ENCODE data around the gene LRRC75A.
"Not testable (repeated sequence)": the region's sequence is repeated elsewhere in the genome, so short reads cannot be mapped to it uniquely, and the experiment has no call there.

Gene LRRC75A

DNA sequence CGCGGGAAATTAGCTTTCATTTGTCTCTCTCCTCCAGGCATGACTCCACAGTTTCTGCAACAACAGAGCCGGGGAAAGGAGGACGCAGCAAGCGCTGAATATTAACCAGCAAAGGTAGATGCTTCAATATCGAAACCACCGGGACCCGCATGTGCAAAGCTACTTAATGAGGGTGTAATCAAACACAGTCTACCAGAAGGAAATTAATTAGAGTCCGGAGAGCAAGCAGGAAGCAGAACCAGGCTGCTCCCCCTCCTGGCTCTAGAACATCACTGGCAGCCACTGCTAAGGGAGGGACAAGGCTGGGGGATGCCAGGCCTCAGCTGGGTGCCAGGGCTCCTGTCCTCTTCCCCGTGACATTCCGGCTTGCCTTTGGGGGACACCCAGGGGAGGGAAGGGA lies 21.7 kb downstream of the LRRC75A start:
- DNase-seq = no peak

DNA sequence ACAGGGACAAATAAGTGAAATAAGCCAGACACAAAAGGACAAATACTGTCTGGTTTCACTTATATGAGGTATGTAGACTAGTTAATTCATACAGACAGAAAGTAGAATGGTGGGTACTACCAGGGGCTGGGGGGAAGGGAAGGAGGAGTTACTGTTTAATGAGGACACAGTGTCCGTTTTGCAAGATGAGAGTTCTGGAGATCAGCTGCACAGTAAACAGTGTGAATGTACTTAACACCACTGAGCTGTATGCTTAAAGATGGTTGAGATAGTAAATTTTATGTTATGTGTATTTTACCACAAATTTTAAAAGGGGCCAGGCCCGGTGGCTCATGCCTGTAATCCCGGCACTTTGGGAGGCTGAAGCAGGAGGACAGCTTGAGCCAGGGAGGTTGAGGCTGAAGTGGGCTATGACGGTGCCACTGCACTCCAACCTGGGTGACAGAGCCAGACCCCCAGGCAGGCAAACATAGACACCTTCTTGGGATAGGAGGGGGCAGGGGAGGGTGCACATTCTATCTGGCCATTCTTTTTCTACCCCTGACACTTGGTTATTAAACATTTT lies 23.5 kb downstream of the LRRC75A start:
- no peak for DNase-seq

DNA sequence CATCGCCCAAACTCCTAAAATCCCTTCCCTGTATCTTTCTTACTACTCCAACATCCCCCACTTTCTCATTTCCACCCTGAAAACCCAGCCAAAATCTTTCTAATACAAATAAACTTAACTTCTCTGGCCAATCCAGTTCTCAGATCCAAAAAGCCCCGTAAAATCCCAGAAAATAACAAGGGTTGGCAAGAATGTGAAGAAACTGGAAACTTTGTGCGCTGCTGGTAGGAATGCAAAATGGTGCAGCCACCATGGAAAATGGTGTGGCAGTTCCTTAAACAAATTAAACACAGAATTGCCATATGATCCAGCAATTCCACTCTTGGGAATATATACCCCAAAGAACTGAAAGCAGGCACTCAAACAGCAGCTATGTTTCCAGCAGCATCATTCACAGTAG lies 24.1 kb downstream of the LRRC75A start:
- DNase-seq = no peak

DNA sequence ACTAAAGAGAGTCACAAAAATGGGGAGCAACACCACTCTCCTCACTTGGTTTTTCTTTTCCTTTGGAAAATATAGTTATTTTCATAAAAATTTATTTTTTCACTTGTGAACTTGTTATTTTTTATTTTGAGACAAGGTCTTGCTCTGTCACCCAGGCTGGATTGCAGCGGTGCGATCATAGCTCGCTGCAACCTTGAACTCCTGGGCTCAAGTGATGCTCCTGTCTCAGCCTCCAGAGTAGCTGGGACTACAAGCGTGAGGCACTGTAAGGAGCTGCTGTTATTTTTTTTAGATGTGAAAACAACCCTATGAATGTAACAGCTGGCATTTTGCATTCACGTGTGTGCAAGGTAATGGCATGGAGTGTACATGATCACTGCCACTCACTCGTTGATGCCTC lies 24.9 kb downstream of the LRRC75A start:
- no peak for DNase-seq

DNA sequence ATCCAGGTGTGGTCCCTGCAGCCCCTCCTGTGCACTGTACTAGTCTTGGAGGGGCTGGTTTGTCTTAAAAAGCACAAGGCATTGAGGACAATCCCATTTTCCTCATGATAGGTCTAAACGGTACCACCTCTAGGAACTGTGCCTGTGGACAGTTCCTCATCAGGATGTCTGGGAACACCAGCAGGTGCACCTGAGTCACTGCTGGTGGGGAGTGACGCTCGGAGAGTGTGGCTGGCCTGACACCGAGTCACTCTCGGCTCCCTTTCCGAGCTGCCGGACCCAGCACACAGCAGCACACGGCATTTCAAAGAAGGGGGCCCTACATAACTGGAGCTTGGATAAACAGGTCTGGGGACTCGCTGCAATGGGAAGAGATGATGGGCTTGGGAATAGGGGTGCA lies 25.6 kb downstream of the LRRC75A start:
- DNase-seq = no peak

DNA sequence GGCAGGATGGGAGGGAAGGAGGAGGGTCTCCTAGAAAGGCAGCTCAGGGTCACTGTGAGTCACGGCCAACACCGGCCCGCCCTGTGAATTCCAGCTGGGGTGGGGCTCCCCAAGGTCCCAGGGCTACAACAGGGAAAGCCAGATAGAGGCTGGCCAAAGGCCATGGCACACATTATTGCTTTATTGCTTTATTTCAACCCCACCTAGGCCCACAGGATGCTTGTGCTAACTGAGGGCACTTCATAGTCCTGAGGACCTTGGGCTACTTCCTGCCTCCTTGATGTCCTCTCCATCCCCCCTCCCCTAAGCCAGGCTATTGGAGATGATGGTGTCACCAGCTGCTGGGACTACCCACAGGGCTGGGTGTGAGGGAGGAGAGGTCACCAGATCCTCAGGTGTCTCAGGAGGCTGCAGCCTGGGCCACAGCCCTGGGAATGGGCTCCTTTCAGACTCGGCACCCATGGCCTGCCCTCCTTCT lies 26.1 kb downstream of the LRRC75A start:
- no peak for DNase-seq

DNA sequence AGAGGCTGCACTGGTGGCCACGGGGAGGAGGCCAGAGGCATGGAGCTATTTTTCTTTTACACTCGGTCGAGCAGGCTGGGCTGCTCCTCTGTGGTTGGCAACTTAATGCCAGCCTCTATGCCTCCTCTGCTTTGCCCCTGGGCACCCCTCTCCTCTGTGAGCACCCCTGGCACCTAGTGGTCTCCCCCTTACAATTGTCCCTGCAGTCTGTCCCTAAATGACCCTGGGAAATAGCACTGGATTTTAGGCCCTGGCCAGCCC lies 27.0 kb downstream of the LRRC75A start:
- DNase-seq = no peak

DNA sequence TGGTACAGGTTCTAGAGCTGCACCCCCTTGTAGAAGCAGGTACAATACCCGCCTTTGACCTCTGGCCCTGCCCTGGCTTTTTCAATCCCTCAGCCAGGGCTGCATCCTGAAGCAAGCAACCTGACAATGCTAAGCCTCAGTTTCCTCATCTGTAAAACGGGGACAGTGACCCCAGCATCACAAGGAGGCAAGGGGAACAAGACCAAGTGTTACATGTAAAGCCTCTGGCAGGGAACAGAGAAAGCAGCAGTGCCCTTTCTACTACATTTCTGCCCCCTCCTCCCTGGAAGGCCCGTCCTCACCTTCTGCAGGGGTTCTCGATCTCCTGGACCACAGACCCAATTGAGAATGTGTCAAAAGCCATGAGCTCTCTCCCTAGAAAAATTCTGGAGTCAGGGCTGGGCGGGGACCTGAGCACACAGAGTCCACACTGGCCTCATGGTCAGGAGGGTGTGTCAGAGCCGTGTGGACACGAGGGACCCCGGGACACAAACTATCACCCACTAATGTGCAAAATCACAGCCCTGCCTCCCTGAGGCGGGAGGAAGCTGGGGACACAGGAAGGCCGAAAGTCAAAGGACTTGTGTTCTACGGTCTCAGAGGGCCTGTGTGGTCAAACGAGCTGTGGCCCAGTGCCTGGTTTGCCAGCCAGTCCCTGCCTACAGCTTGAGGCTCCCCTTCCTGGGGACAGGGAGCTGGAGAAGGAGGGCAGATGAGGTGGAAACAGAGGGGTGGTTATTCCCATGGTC lies 27.5 kb downstream of the LRRC75A start:
- DNase-seq = no peak

DNA sequence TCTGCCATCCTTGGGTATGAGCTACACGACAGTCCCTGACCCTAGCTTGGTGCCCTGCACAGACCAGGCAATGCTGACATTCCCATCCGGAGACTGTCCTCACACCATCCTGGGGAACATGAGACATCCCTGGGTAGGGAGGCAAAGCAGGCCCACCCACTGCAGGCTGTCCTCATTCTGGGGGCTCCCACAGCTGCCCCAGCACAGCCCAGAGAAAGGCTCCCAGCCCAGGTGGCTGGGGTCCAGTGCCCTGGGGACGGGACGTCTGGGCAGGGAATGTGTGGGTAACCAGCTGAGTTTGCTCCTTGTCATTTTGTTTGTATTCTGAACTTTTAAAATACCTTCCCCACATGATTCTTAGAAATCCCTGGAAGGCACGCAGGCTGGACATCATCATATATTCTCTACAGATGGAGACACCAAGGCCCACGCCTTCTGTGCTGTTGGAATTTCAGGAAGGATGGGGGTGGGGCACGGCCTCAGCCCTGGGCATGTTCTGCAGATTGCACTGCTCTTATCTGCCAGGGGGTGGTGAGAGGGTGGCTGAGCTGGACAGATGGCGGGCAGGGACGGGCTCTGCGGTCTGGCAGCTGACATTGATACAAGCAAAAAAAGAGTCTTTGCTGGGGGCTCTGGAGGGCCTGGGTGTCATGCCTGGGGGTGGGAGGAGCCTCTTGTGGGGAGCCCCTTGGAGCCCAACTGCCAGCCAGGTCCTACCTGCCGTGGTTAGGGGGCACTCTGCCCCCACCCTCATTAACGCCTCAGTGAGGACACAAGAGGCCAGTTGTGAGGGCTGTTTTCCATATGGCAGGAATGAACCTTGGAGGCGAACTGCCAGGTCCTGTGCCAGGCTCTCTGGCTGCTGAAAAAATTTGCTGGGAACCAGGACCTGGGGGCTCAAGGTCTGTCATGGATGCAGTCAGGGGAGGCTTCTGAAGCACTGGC lies 28.4 kb downstream of the LRRC75A start:
- no peak for DNase-seq

DNA sequence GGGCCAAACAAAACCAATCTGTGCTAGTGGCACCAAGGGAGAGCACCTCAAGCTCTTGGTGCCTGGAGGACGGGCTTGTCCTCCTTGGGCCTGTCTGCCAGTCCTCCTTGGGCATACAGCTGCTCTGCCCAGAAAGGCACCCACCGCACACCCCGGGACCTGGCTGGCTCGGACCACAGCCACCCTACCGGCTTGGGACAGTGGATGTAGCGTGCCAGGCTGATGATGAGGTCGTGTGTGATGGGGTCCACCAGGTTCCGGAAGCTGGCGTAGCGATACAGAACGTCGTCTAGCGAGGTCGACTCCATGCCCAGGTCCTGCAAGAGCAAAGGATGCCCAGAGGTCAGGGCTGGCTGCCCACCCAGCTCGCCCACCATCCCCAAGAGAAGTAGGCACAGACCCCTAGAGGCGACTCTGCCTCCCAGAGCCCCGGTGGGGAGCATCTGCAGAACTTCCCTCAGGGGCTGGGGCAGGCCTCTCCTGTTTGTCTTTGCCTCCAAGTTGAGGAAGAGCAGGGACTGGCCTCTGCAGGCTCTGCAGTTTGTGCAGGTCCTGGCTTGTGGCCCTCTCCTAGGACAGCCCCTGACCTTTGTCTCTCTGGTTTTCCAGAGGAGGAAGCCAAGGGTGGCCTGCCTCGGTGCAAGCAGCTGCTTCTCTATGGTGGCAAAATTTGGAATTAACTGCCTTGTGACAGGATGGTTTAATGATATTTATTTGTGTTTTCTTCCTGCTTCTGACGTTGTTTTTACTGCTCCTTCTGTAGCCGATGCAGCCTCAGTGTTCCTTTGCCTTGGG lies 29.7 kb downstream of the LRRC75A start:
- no peak for DNase-seq

DNA sequence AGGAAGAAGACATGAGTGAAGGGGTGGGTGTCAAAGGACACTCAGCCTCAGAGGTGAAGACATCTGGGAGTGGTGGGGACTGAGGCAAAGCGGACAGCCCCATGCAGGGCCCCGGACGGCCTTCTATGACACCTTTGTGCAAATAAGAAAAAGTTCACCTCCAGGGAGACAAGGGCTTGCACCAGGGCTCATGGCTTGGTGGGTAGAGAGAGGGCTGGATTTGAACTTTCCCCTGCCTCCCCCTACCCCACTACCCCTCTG lies 30.5 kb downstream of the LRRC75A start:
- DNase-seq = no peak

DNA sequence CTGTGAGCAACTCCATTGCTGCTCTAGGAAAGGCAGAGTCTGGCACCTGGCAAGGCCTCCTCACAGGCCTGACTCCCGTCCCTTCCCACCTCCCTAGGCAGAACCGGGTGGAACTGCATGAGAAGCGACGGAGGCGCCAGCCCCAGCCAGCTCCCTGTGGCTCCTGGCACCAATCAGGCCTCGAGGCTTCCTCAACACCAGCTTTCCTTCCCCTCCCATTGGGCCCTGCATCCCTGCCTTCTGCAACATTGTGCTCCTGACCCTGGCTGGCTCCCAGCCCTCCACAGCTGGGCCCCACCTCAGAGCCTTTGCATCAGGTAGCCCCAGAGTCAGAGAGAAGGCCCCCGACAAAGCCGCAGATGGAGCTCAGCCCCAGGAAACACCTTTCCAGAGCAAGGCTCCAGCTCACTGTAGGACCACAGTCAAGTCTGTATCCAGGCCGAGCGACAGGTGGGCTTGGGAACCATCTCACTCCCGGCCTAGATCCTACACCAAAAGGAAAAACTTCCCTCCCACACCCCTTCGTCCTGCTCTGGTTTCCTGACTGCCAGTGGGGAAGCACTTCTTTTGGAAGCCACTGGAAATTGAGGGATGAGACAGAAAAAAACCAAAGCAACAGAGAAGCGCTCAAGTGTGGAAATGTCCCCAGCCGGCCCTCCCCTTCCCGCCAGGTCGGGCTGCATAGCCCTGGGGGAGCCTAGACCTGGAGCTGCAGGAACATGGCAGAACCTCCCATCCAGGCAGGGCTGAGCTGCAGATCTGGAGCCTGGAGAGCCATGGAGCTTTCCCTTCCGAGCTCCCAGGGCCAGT lies 31.0 kb downstream of the LRRC75A start:
- no peak for DNase-seq

DNA sequence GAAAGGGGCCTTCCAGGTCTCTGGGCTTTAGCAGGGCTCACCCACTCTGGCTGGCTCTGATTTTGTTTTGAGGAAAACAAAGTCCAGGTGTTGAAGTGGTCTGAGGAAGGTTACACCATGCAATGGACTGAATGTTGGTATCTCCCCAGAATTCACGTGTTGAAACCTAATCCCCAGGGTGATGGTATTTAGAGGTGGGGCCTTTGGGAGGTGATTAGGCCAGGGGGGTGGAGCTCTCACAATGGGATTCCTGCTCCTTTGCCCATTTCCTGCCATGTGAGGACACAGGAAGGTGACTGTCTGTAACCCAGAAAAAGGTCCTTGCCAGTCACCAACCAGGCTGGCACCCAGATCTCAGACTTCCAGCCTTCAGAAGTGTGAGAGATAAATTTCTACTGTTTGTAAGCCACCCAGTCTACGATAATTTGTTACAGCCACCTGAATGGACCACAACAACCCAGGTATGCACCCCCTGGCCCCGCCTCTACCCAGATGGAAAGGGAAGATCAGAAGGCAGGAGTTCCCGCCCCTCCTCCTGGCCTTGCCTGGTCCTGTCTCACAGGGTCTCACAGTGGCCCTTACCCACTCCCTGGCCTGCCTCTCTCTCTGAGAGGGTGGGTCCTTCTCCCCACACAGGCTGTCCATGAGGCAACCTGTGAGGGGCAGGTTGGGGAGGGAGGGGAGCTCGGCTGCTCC lies 32.0 kb downstream of the LRRC75A start:
- DNase-seq = no peak

DNA sequence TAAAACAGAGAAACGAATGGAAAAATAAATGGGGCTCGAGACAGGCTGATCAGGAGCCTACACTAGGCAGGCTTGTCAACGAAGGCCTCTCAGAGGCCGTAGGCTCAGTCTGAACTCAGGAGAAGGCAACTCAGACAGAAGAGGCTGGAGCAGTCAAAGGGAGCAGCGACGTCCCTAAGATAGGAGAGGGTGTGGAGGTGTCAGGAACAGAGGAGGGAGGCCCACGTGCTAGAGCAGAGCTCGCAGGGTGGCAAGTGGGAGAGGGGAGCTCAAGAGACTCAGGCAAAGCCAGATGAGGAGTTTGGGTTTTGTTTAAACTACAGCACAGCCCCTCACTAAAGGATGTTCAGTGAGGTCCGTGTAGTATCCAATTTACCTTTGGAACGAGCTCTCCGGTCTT lies 32.7 kb downstream of the LRRC75A start:
- no peak for DNase-seq

DNA sequence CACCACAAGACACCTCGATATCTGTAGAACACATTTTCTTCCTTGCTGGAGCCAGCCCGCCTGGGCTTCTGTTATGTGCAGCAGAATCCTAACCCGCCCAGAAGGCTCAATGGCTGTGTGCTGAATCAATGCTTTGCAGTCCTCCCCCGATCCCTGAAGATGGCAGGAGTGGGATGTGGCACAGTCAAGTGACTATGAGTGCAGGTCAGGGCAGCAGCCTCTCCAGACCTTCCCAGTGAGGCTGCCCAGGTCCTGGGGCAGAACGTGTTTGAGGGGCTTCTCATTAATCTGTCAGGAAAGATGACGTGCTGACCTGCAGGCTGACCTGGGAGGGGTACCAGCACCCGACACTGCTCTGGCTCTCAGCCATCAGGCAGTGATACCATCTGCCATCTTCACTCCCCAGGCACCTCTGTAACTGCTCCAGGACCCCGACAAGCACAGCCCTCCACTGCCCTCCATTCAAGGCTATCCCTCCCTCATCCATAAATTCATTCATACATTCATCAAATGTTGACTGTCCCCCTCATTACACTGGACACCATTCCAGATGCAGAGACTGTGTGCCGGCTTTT lies 35.2 kb downstream of the LRRC75A start:
- no peak for DNase-seq

DNA sequence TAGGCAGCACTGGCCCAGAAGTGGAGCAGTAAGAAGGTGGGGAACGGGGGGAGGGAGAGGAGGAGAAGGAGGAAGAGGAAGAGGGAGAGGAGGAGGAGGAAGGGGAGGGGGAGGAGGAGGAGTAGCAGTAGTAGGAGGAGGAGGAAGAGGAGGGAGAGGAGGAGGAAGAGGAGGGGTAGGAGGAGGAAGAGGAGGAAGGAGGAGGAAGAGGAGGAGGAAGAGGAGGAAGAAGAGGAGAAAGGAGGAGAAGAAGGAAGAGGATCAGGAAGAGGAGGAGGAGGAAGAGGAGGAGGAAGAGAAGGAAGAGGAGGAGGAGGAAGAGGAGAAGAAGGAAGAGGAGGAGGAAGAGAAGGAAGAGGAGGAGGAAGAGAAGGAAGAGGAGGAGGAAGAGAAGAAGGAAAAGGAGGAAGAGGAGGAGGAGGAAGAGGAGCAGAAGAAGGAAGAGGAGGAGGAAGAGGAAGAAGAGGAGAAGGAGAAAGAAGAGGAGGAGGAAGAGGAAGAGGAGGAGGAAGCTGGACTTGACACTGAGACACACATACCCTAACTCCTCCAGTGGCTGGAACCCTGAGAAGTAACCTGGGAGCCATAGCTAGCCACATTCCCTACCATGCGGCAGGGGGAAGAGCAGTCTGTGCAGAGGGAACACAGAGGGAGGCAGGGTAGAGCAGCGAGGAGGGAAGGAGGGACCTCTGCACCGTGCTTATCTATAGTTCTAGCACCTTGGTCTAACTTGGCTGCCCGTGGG lies 35.8 kb downstream of the LRRC75A start:
- no peak for DNase-seq

DNA sequence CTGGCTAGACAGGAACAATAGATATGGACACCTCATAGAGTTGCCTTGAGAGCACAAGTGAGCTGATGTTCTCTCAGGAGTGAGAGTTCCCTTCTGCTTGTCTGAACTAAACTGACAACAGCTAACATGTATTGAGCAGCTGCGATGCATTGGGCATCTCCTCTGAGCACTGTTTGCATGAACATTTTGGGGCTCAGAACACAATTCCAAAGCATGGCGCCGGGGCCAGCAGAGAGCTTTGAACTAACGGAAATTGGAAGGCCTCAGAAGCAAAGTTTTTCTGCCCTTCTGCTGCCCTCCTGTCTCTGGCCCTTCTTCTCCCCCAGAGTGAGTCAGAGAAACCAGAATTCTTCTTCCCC lies 38.5 kb downstream of the LRRC75A start:
- no peak for DNase-seq

DNA sequence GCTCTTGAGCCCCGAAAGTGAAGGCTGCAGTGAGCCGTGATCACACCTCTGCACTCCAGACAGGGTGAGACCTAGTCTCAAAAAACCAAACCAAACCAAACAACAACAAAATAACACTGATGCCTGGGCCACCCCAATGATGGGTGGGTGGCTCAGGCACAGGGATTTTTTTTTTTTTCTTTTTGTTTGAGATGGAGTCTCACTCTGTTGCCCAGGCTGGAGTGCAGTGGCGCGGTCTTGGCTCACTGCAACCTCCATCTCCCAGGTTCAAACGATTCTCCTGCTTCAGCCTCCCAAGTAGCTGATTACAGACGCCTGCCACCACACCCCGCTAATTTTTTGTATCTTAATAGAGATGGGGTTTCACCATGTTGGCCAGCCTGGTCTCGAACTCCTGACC lies 39.7 kb downstream of the LRRC75A start:
- DNase-seq = not testable (repeated sequence)

DNA sequence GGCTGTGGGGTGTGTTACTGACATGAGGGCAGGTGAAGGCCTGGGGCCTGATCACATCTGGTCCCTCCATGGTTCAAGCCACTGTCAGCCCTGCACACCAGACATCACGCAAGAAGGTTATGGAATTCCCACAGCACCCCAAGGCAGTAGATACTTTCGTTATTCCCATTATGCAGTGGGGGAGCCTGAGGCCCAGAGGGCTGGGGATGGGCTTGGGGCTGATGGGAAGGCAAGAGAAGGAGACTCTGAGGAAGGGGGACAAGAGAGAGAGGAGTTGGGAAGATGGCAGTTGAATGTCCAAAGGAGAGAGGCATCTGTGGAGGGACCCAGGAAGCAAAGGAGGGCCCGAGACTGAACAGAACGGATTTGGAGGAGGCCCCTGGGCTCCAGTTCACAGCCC lies 42.0 kb downstream of the LRRC75A start:
- no peak for DNase-seq

DNA sequence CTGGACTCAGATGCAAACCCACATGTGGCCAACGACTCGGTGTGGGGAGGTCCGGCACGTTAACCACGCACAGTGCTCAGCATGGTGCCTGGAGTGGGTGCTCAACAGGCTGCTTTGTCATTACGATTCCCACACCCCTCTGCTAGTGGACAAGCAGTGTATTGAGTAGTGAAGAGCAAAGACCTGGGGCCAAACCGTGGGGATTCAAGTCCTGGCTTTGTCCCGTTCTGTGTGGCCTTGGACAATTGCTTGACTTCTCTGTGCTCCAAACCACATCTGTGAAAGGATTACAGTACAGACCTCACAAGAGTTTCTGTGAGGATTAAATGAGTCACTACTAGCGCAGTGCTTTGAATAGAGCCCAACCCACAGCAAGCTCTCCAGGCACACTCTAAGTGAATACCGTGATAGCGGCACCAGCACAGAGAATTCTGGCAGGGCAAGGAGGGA lies 42.8 kb downstream of the LRRC75A start:
- DNase-seq = no peak

DNA sequence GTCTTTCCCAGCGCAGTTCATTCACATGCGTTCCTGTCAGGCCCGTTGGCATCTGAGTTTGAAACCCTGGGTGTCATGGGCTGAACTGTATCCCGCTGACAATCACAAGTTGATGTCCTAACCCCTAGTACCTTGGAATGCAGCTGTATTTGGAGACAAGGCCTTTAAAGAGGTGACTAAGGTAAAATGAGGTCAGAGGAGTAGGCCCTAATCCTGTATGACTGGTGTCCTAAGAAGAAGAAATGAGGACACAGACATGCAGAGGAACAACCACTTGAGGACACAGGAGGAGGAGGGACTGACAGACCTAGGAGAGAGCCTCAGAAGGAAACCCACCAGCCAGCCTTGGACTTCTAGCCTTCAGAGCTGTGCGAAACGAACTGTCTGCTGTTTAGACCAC lies 43.5 kb downstream of the LRRC75A start:
- DNase-seq = no peak
